WTC11 (cell line): ENCODE data around the gene MAST4. TPM values are rescaled to one million over a fixed set of nuclear protein-coding genes. Genes with fewer than 3 reads are reported as not detected.

ENCODE experiments used
- ATAC-seq: fragments of 200-7000 bp; cut with Tn5 transposase; 2 replicates; pipeline ENCODE4 v1.10.0; 2021; ENCODE audit warnings: mild to moderate bottlenecking, moderate library complexity
- CTCF ChIA-PET: fragments of 300-600 bp; sonication (Branson Sonifier 250); formaldehyde crosslinking; loops from one replicate; lab custom pipeline; 2021; ENCODE audit warnings: antibody characterized with exemption; lab: Charles Lee
- POLR2A ChIA-PET: fragments of 350-600 bp; sonication (Branson Sonifier 250); formaldehyde crosslinking; loops from one replicate; lab custom pipeline; 2021; ENCODE audit warnings: antibody characterized with exemption; lab: Charles Lee
- DNase-seq: peaks from one replicate; pipeline ENCODE4 v3.0.0; 2021; ENCODE audit warnings: low spot score
- H3K27ac Mint-ChIP-seq: 2 replicates; pipeline ENCODE4 v1.8.0; 2021; ENCODE audit warnings: mixed read lengths
- H3K27me3 Mint-ChIP-seq: 2 replicates; pipeline ENCODE4 v1.8.0; 2021; ENCODE audit warnings: low read depth, mild to moderate bottlenecking, moderate library complexity, mixed read lengths
- H3K36me3 Mint-ChIP-seq: 2 replicates; pipeline ENCODE4 v1.8.0; 2021; ENCODE audit warnings: mixed read lengths
- H3K4me1 Mint-ChIP-seq: 2 replicates; pipeline ENCODE4 v1.8.0; 2022; ENCODE audit warnings: mixed read lengths
- H3K4me3 Mint-ChIP-seq: 2 replicates; pipeline ENCODE4 v1.8.0; 2021; ENCODE audit warnings: mild to moderate bottlenecking, moderate library complexity, mixed read lengths
- H3K9me3 Mint-ChIP-seq: 2 replicates; pipeline ENCODE4 v1.8.0; 2021; ENCODE audit warnings: mixed read lengths
- ATF1 ChIP-seq: sonication (generic); formaldehyde crosslinking; IDR thresholded peaks from 2 replicates; pipeline ENCODE4 v1.8.1; 2023; ENCODE audit warnings: mild to moderate bottlenecking, moderate library complexity, missing genetic modification reagents
- E2F5 ChIP-seq: sonication (generic); formaldehyde crosslinking; IDR thresholded peaks from 2 replicates; pipeline ENCODE4 v1.8.1; 2022; ENCODE audit warnings: mild to moderate bottlenecking, moderate library complexity, missing genetic modification reagents
- GTF2I ChIP-seq: fragments of 250-450 bp; sonication (Bioruptor Pico); conservative IDR thresholded peaks from 2 replicates; pipeline ENCODE4 v1.4.0; 2021; ENCODE audit warnings: mild to moderate bottlenecking
- IRF2 ChIP-seq: sonication (generic); formaldehyde crosslinking; IDR thresholded peaks from 2 replicates; pipeline ENCODE4 v1.8.0; 2022; ENCODE audit warnings: low read depth, missing genetic modification reagents, borderline replicate concordance
- JUN ChIP-seq: sonication (generic); formaldehyde crosslinking; IDR thresholded peaks from 2 replicates; pipeline ENCODE4 v1.8.0; 2023; ENCODE audit warnings: mild to moderate bottlenecking, missing genetic modification reagents
- MAX ChIP-seq: sonication (generic); formaldehyde crosslinking; IDR thresholded peaks from 2 replicates; pipeline ENCODE4 v1.8.0; 2022; ENCODE audit warnings: mild to moderate bottlenecking, missing genetic modification reagents
- MYBL2 ChIP-seq: sonication (generic); formaldehyde crosslinking; IDR thresholded peaks from 2 replicates; pipeline ENCODE4 v1.8.1; 2023; ENCODE audit warnings: mild to moderate bottlenecking, moderate library complexity, missing genetic modification reagents
- OVOL2 ChIP-seq: fragments of 250-450 bp; sonication (Bioruptor Pico); IDR thresholded peaks from 2 replicates; pipeline ENCODE4 v1.9.0; 2021; ENCODE audit warnings: mild to moderate bottlenecking, borderline replicate concordance
- ZBTB43 ChIP-seq: sonication (generic); formaldehyde crosslinking; IDR thresholded peaks from 2 replicates; pipeline ENCODE4 v1.8.1; 2023; ENCODE audit warnings: mild to moderate bottlenecking, missing genetic modification reagents
- ZNF317 ChIP-seq: sonication (generic); formaldehyde crosslinking; IDR thresholded peaks from 2 replicates; pipeline ENCODE4 v1.8.1; 2023; ENCODE audit warnings: low read depth, mild to moderate bottlenecking, moderate library complexity, missing genetic modification reagents, borderline replicate concordance
- ZNF423 ChIP-seq: fragments of 250-450 bp; sonication (Bioruptor Pico); IDR thresholded peaks from 2 replicates; pipeline ENCODE4 v2.1.2; 2022; ENCODE audit warnings: mild to moderate bottlenecking, moderate library complexity
- ZNF425 ChIP-seq: fragments of 250-450 bp; sonication (Bioruptor Pico); conservative IDR thresholded peaks from 2 replicates; pipeline ENCODE4 v1.9.0; 2021; ENCODE audit warnings: mild to moderate bottlenecking
- ZNF512 ChIP-seq: sonication (generic); formaldehyde crosslinking; IDR thresholded peaks from 2 replicates; pipeline ENCODE4 v1.8.1; 2022; ENCODE audit warnings: missing genetic modification reagents, borderline replicate concordance
- ZNF671 ChIP-seq: fragments of 250-450 bp; sonication (Bioruptor Pico); IDR thresholded peaks from 2 replicates; pipeline ENCODE4 v1.8.0; 2021; ENCODE audit warnings: mild to moderate bottlenecking
- ZSCAN18 ChIP-seq: fragments of 250-450 bp; sonication (Bioruptor Pico); IDR thresholded peaks from 2 replicates; pipeline ENCODE4 v2.1.2; 2022; ENCODE audit warnings: mild to moderate bottlenecking, moderate library complexity
- total RNA-seq: library from RNA; stranded (reverse); gene quantifications from 3 replicates; pipeline ENCODE4 v1.2.3, GENCODE V29; 2021

Gene MAST4
- total RNA-seq, 1 experiment from 2014 or later, result 8.0 TPM

- Mint-ChIP-seq H3K27ac (peak overlapping the region; percentile 1; the same call in 1 of the 2 replicates), H3K4me3 (no peak overlapping the region), H3K36me3 (peaks cover 4% of the 10 kb centered on the region; the same call in 1 of the 2 replicates), H3K27me3 (no peaks in the 10 kb centered on the region), H3K4me1 (no peaks in the 10 kb centered on the region), H3K9me3 (no peaks in the 10 kb centered on the region)
- DNase-seq, result no peak
- ChIA-PET POLR2A (no interaction called here), CTCF (interaction anchor here (0.7 to 1.6 kb wide), 20 partner anchors 9 to 336 kb away, joined by 3 to 8 read pairs (median 4); no protein-coding TSS in a partner anchor)
- TF ChIP-seq ZNF425, result no peak
- no peak for TF ChIP-seq MYBL2 (CRISPR knock-in tag)
- no peak for TF ChIP-seq E2F5 (CRISPR knock-in tag)
- no peak for TF ChIP-seq GTF2I (CRISPR knock-in tag)
- no peak for TF ChIP-seq ZNF423 (CRISPR knock-in tag)
- no peak for TF ChIP-seq ZBTB43 (CRISPR knock-in tag)
- no peak for ATAC-seq
Observed at GRCh38 chr5:67149057-67149950, 553.1 kb downstream of the MAST4 start.

GRCh38 chr5:67149951-67150523 is 553.8 kb downstream of the MAST4 start:
- Mint-ChIP-seq H3K9me3 (no peaks in the 10 kb centered on the region), H3K36me3 (peaks cover 4% of the 10 kb centered on the region; the same call in 1 of the 2 replicates), H3K27me3 (no peaks in the 10 kb centered on the region), H3K4me3 (no peak overlapping the region), H3K4me1 (peaks cover 5% of the 10 kb centered on the region; the same call in 1 of the 2 replicates), H3K27ac (no peak overlapping the region)
- DNase-seq (no peak), ATAC-seq (no peak)
- ChIA-PET POLR2A (no interaction called here), CTCF (interaction anchor here (0.7 to 1.6 kb wide), 20 partner anchors 10 to 337 kb away, joined by 3 to 8 read pairs (median 4); no protein-coding TSS in a partner anchor)
- no peak for TF ChIP-seq ZSCAN18 (CRISPR knock-in tag)
- no peak for TF ChIP-seq OVOL2
- TF ChIP-seq JUN, result no peak
- TF ChIP-seq ZNF671 (CRISPR knock-in tag), result no peak
- no peak for TF ChIP-seq ZNF317 (CRISPR knock-in tag)
- no peak for TF ChIP-seq ZNF512 (CRISPR knock-in tag)
- no peak for TF ChIP-seq IRF2 (CRISPR knock-in tag)
- no peak for TF ChIP-seq MAX
- no peak for TF ChIP-seq ATF1 (CRISPR knock-in tag)
